Measurements from ENCODE around the gene PTPRG. TPM values are rescaled to one million over a fixed set of nuclear protein-coding genes. Genes with fewer than 3 reads are reported as not detected.
A peak's percentile ranks its signal among the peaks of the same experiment; 100 is the strongest.

PTPRG gene
- total and polyA plus RNA-seq, 7 donors: 0.69 to 76.3 (median 62.7) TPM

- H3K36me3 ChIP-seq: no peaks in the 10 kb centered on the region
- no peak overlapping the region for H3K27ac ChIP-seq
- TF ChIP-seq POLR2AphosphoS5 (IDR thresholded peaks at IDR 0.05): peak in 1 of 4 donors; percentile 5
- TF ChIP-seq CTCF (IDR thresholded peaks at IDR 0.05): no peak
- H3K4me3 ChIP-seq: no peak overlapping the region
- DNase-seq: no peak
- intact Hi-C loops (cut with DNase I): no loop called here
- H3K4me1 ChIP-seq: no peaks in the 10 kb centered on the region
- WGBS, 2 donors: 45 to 70% methylated on average over 4 of the region's 4 CpGs
- no peaks in the 10 kb centered on the region for H3K27me3 ChIP-seq
- H3K9me3 ChIP-seq: no peaks in the 10 kb centered on the region
Observed at GRCh38 chr3:62144482-62144881, 583.1 kb downstream of the PTPRG start.

- TF ChIP-seq EP300 (IDR thresholded peaks at IDR 0.05) (no peak), POLR2A (IDR thresholded peaks at IDR 0.05) (no peak), CTCF (IDR thresholded peaks at IDR 0.05) (no peak), POLR2AphosphoS5 (IDR thresholded peaks at IDR 0.05) (no peak)
- H3K27me3 ChIP-seq: no peaks in the 10 kb centered on the region
- intact Hi-C loops (cut with DNase I): no loop called here
- no peak for DNase-seq
- H3K4me3 ChIP-seq: no peak overlapping the region
- H3K27ac ChIP-seq: no peak overlapping the region
- H3K36me3 ChIP-seq: no peaks in the 10 kb centered on the region
- H3K9me3 ChIP-seq: no peaks in the 10 kb centered on the region
- H3K4me1 ChIP-seq: no peaks in the 10 kb centered on the region
- 89 to 93% methylated on average over 9 of the region's 9 CpGs for WGBS, 2 donors
Observed at GRCh38 chr3:62145086-62145757, 583.9 kb downstream of the PTPRG start.

GRCh38 chr3:62149539-62149938 is 588.2 kb downstream of the PTPRG start:
- Histone ChIP-seq H3K9me3 (no peaks in the 10 kb centered on the region), H3K4me1 (peaks cover 0 to 7% (median 0%) of the 10 kb centered on the region in 4 donors), H3K4me3 (no peak overlapping the region), H3K27ac (peak overlapping the region in 1 of 4 donors; percentile 50), H3K27me3 (no peaks in the 10 kb centered on the region), H3K36me3 (no peaks in the 10 kb centered on the region)
- intact Hi-C loops (cut with DNase I): no loop called here
- TF ChIP-seq CTCF (IDR thresholded peaks at IDR 0.05) (no peak), POLR2A (IDR thresholded peaks at IDR 0.05) (no peak), EP300 (IDR thresholded peaks at IDR 0.05) (no peak), POLR2AphosphoS5 (IDR thresholded peaks at IDR 0.05) (no peak)
- DNase-seq: no peak
- WGBS, 2 donors: 95 to 96% methylated on average over 6 of the region's 6 CpGs

GRCh38 chr3:62149962-62150361 is 588.6 kb downstream of the PTPRG start:
- Histone ChIP-seq H3K27ac (peak overlapping the region in 1 of 4 donors; percentile 50), H3K9me3 (no peaks in the 10 kb centered on the region), H3K4me1 (peaks cover 0 to 7% (median 0%) of the 10 kb centered on the region in 4 donors), H3K36me3 (no peaks in the 10 kb centered on the region), H3K4me3 (no peak overlapping the region), H3K27me3 (no peaks in the 10 kb centered on the region)
- no peak for TF ChIP-seq POLR2AphosphoS5 (IDR thresholded peaks at IDR 0.05)
- no peak for TF ChIP-seq CTCF (IDR thresholded peaks at IDR 0.05)
- no peak for TF ChIP-seq EP300 (IDR thresholded peaks at IDR 0.05)
- no peak for TF ChIP-seq POLR2A (IDR thresholded peaks at IDR 0.05)
- 68 to 75% methylated on average over 2 of the region's 2 CpGs for WGBS, 2 donors
- intact Hi-C loops (cut with DNase I): no loop called here
- DNase-seq: no peak

- no peak for TF ChIP-seq EP300 (IDR thresholded peaks at IDR 0.05)
- no peak for TF ChIP-seq POLR2AphosphoS5 (IDR thresholded peaks at IDR 0.05)
- TF ChIP-seq CTCF (IDR thresholded peaks at IDR 0.05): no peak
- TF ChIP-seq POLR2A (IDR thresholded peaks at IDR 0.05): no peak
- no peak overlapping the region for H3K4me3 ChIP-seq
- H3K4me1 ChIP-seq: peaks cover 0 to 7% (median 0%) of the 10 kb centered on the region in 4 donors
- H3K27me3 ChIP-seq: no peaks in the 10 kb centered on the region
- H3K36me3 ChIP-seq: no peaks in the 10 kb centered on the region
- WGBS, 2 donors: 89 to 95% methylated on average over 1 of the region's 1 CpG
- intact Hi-C loops (cut with DNase I): no loop called here
- DNase-seq: no peak
- H3K9me3 ChIP-seq: no peaks in the 10 kb centered on the region
- no peak overlapping the region for H3K27ac ChIP-seq
Observed at GRCh38 chr3:62151591-62151990, 590.2 kb downstream of the PTPRG start.
